Stomach (tissue), 9 donors: ENCODE data around the gene COMP. TPM values are rescaled to one million over a fixed set of nuclear protein-coding genes. Genes with fewer than 3 reads are reported as not detected.

ENCODE experiments used
- DNase-seq, 2 donors: peaks; one replicate each; pipeline versions ENCODE4 v3.0.0 to v3.0.0-alpha.2; 2013 to 2019
- H3K27ac ChIP-seq, 5 donors: fragments of 200-600 bp in 4 of 5; sonication (generic) in 4 of 5; one replicate each; pipeline ENCODE4 v1.5.1; 2013 to 2019; ENCODE audit warnings: mild to moderate bottlenecking in 1 of 5, moderate library complexity in 1 of 5
- H3K27me3 ChIP-seq, 3 donors: fragments of 200-600 bp; sonication (generic); one replicate each; pipeline ENCODE4 v1.5.1; 2017 to 2019; ENCODE audit warnings: mixed run types in 1 of 3
- H3K36me3 ChIP-seq, 4 donors: fragments of 200-600 bp; sonication (generic); 1 replicate in 3 of 4; 2 replicates in 1 of 4; pipeline ENCODE4 v1.5.1; 2016 to 2019
- H3K4me1 ChIP-seq, 4 donors: fragments of 200-600 bp; sonication (generic); one replicate each; pipeline ENCODE4 v1.5.1; 2016 to 2019
- H3K4me3 ChIP-seq, 4 donors: fragments of 200-600 bp; sonication (generic) in 3 of 4; one replicate each; pipeline ENCODE4 v1.5.1; 2016 to 2019; ENCODE audit warnings: mild to moderate bottlenecking in 1 of 4
- H3K9me3 ChIP-seq, 4 donors: fragments of 200-600 bp; sonication (generic); one replicate each; pipeline ENCODE4 v1.5.1; 2016 to 2019
- CTCF ChIP-seq, 7 experiments: fragments of 450-650 bp in 4 of 7; fragments of 200-600 bp in 3 of 7; sonication (generic) in 3 of 7; IDR thresholded peaks; one replicate each; pipeline ENCODE4 v1.5.1; 2016 to 2019; ENCODE audit warnings: antibody characterized with exemption in 7 of 7, control low read depth in 2 of 7, mild to moderate bottlenecking in 1 of 7
- EP300 ChIP-seq: sonication (generic); formaldehyde crosslinking; IDR thresholded peaks from one replicate; pipeline ENCODE4 v1.6.1; 2017; ENCODE audit warnings: antibody characterized with exemption
- POLR2A ChIP-seq, 4 donors: fragments of 450-650 bp; IDR thresholded peaks; one replicate each; pipeline ENCODE4 v1.6.1; 2016; ENCODE audit warnings: antibody characterized with exemption in 4 of 4, control low read depth in 2 of 4, mild to moderate bottlenecking in 1 of 4, moderate library complexity in 1 of 4
- POLR2AphosphoS5 ChIP-seq, 3 donors: sonication (generic); formaldehyde crosslinking; IDR thresholded peaks; one replicate each; pipeline ENCODE4 v1.6.1; 2016; ENCODE audit warnings: antibody characterized with exemption in 3 of 3
- WGBS, 5 donors: extraction: QIAGEN DNeasy Blood & Tissue Kit in 3 of 5; methylation state at CpG; one replicate each; pipeline versions ENCODE4 v1.1.5 to v1.1.7; 2013 to 2018; 5-methylcytosine and 5-hydroxymethylcytosine counted together
- intact Hi-C: fragments of 100-400 bp; cut with DNase I; formaldehyde crosslinking; loops from one replicate; pipeline ENCODE4 v1.15.1; 2023; ENCODE audit warnings: low total_unique reads
- polyA plus RNA-seq, 3 donors: library from polyadenylated mRNA; stranded (reverse); fragments of 200-250 nt; gene quantifications; one replicate each; pipeline ENCODE4 v1.2.3, GENCODE V29; 2013
- total RNA-seq, 5 donors: library from RNA; depleted of rRNA; stranded (reverse); fragments of >200 nt; gene quantifications; one replicate each; pipeline versions ENCODE4 v1.1.0 to v1.2.3, GENCODE V29; 2014 to 2016
- donor health status: healthy with polysubstance abuse.
- donor health status: Bipolar disorder and iron deficiency.
- donor health status: healthy.

COMP gene
- total and polyA plus RNA-seq, 8 donors, result 0.62 to 4.1 (median 1.6) TPM; not detected in 4

- intact Hi-C loops, result no loop called here
- Histone ChIP-seq H3K27ac (no peak overlapping the region), H3K9me3 (no peaks in the 10 kb centered on the region), H3K4me3 (no peak overlapping the region), H3K4me1 (peaks cover 4 to 15% (median 9%) of the 10 kb centered on the region in 4 donors), H3K36me3 (peaks cover 0 to 34% (median 14%) of the 10 kb centered on the region in 4 donors), H3K27me3 (peaks cover 0 to 29% (median 0%) of the 10 kb centered on the region in 3 donors)
- no peak for DNase-seq
- TF ChIP-seq EP300, result no peak
- TF ChIP-seq CTCF (IDR thresholded peaks at IDR 0.05), result no peak
- no peak for TF ChIP-seq POLR2A (IDR thresholded peaks at IDR 0.05)
- TF ChIP-seq POLR2AphosphoS5 (IDR thresholded peaks at IDR 0.05), result no peak
- WGBS, 5 donors, result 95 to 99% (median 96%) methylated on average over 11 to 40 of the region's 40 CpGs
These were observed 16.2 kb downstream of the COMP start for GRCh38 chr19:18774782-18775444.

- WGBS, 5 donors, result 91 to 99% (median 93%) methylated on average over 11 of the region's 11 CpGs
- TF ChIP-seq POLR2AphosphoS5 (IDR thresholded peaks at IDR 0.05) (no peak), EP300 (no peak), POLR2A (IDR thresholded peaks at IDR 0.05) (no peak), CTCF (IDR thresholded peaks at IDR 0.05) (no peak)
- H3K9me3 ChIP-seq, result no peaks in the 10 kb centered on the region
- no peak overlapping the region for H3K27ac ChIP-seq
- no peak for DNase-seq
- peaks cover 0 to 34% (median 14%) of the 10 kb centered on the region in 4 donors for H3K36me3 ChIP-seq
- intact Hi-C loops, result no loop called here
- H3K4me3 ChIP-seq, result no peak overlapping the region
- peaks cover 5 to 24% (median 17%) of the 10 kb centered on the region in 4 donors for H3K4me1 ChIP-seq
- peaks cover 0 to 24% (median 0%) of the 10 kb centered on the region in 3 donors for H3K27me3 ChIP-seq
These were observed 17.0 kb downstream of the COMP start for GRCh38 chr19:18774107-18774506.

GRCh38 chr19:18773682-18774081 is 17.4 kb downstream of the COMP start:
- Histone ChIP-seq H3K4me3 (no peak overlapping the region), H3K9me3 (no peaks in the 10 kb centered on the region), H3K36me3 (peaks cover 0 to 34% (median 14%) of the 10 kb centered on the region in 4 donors), H3K4me1 (peaks cover 9 to 28% (median 21%) of the 10 kb centered on the region in 4 donors), H3K27ac (no peak overlapping the region), H3K27me3 (peaks cover 0 to 20% (median 0%) of the 10 kb centered on the region in 3 donors)
- WGBS, 5 donors, result 89 to 95% (median 92%) methylated on average over 7 to 9 of the region's 9 CpGs
- intact Hi-C loops, result no loop called here
- DNase-seq, result no peak
- no peak for TF ChIP-seq POLR2A (IDR thresholded peaks at IDR 0.05)
- TF ChIP-seq CTCF (IDR thresholded peaks at IDR 0.05), result no peak
- TF ChIP-seq POLR2AphosphoS5 (IDR thresholded peaks at IDR 0.05), result no peak
- no peak for TF ChIP-seq EP300

GRCh38 chr19:18772620-18773587 is 18.2 kb downstream of the COMP start:
- WGBS, 5 donors, result 81 to 84% (median 82%) methylated on average over 17 to 27 of the region's 27 CpGs
- TF ChIP-seq POLR2A (IDR thresholded peaks at IDR 0.05) (no peak), CTCF (IDR thresholded peaks at IDR 0.05) (no peak), EP300 (no peak), POLR2AphosphoS5 (IDR thresholded peaks at IDR 0.05) (no peak)
- intact Hi-C loops, result no loop called here
- H3K27me3 ChIP-seq, result peaks cover 0 to 14% (median 0%) of the 10 kb centered on the region in 3 donors
- H3K27ac ChIP-seq, result no peak overlapping the region
- peaks cover 0 to 34% (median 14%) of the 10 kb centered on the region in 4 donors for H3K36me3 ChIP-seq
- peaks cover 14 to 31% (median 27%) of the 10 kb centered on the region in 4 donors for H3K4me1 ChIP-seq
- H3K9me3 ChIP-seq, result no peaks in the 10 kb centered on the region
- no peak for DNase-seq
- H3K4me3 ChIP-seq, result no peak overlapping the region
